GM12892 (cell line): ENCODE data around the gene TMC7.

ENCODE experiments used
- POLR2A ChIP-seq: IDR thresholded peaks from 2 replicates; pipeline ENCODE4 v1.6.1; 2011; ENCODE audit warnings: low read depth, low read length, control low read depth
- POLR2AphosphoS5 ChIP-seq: IDR thresholded peaks from 2 replicates; pipeline ENCODE4 v1.6.1; 2011; ENCODE audit warnings: low read depth, low read length, control low read depth
- TAF1 ChIP-seq: IDR thresholded peaks from 2 replicates; pipeline ENCODE4 v1.6.1; 2011; ENCODE audit warnings: low read depth, mild to moderate bottlenecking, control low read depth, low read length, borderline replicate concordance

- no peak for TF ChIP-seq POLR2AphosphoS5
- no peak for TF ChIP-seq POLR2A
- TF ChIP-seq TAF1: no peak
Measured at GRCh38 chr16:19021747-19022146, 38.0 kb downstream of the TMC7 start.
